ENCODE measurements around the gene ZNF512B.
"Not testable (repeated sequence)": the region's sequence is repeated elsewhere in the genome, so short reads cannot be mapped to it uniquely, and the experiment has no call there.

ZNF512B gene

DNA sequence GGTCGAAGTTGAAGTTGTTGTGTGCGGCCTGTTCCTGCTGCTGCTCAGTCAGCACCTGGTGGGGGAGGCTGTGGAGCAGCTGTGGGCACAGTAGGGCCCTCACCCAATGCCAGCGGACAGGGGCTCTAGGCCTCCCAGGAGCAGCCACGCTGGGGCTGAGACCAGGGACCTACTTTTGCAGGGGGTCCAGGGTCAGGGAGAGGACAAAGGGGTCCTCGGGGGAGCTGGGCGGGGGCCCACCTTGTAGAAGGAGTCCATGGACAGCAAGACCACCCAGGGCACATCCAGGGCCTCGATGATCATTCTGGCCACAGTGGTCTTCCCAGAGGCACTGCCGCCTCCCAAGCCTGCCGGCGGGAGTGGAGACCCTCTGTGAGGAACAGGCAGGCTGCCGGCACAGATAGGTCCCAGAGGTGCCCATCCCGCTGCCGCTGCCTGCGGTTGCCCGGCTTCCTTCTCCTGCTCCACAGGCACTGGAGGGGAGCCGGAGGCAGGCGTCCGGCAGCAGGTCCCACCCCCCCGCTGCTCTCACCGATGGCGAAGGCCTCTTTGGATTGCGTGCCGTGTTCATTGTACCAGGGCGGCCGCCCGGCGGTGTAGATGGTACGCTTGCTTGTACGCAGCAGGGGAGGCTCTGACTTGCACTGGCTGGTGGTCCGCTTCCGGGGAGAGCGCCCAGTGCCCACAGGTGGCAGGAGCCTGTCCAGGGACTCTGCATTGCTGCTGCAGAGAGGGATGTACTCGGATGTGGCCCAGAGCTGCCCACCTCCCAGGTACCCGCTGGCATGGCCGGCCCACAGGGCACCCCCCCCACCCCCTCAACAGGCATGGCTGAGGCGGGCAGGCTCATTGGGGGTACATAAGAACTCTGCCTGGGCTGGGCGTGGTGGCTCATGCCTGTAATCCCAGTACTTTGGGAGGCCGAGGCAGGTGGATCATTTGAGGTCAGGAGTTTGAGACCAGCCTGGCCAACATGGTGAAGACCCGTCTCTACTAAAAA, 23.5 kb downstream of the ZNF512B start:
- no peak for DNase-seq

DNA sequence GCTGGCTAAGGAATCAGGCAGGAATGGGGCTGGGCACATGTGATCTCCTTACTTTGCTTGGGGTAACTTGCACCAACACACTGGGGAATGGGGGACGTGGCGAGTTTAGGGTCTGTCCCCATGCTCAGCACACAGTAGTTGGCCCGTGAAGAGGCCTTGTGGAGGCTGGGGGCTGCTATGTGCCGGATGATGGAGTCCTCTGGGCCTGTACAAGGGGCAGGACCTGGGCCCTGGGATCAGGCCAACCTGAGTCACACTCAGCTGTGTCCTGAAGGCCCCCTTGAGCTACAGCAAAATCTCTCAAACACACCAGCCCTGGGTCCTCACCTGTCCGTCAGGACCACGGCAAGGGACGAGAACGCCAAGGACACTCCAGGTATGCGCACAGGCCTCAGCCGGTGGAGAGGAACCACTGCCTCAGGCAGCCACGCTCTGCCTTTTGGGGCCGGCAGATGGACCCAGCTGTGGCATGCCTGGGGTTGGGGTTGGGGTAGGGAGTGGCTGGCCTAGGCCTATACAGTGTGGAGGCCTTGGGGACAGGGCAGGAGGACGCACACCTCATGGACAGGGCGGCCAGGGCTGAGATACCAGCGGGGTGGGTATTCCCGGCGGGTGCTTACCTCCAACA, 24.6 kb downstream of the ZNF512B start:
- DNase-seq, result no peak

DNA sequence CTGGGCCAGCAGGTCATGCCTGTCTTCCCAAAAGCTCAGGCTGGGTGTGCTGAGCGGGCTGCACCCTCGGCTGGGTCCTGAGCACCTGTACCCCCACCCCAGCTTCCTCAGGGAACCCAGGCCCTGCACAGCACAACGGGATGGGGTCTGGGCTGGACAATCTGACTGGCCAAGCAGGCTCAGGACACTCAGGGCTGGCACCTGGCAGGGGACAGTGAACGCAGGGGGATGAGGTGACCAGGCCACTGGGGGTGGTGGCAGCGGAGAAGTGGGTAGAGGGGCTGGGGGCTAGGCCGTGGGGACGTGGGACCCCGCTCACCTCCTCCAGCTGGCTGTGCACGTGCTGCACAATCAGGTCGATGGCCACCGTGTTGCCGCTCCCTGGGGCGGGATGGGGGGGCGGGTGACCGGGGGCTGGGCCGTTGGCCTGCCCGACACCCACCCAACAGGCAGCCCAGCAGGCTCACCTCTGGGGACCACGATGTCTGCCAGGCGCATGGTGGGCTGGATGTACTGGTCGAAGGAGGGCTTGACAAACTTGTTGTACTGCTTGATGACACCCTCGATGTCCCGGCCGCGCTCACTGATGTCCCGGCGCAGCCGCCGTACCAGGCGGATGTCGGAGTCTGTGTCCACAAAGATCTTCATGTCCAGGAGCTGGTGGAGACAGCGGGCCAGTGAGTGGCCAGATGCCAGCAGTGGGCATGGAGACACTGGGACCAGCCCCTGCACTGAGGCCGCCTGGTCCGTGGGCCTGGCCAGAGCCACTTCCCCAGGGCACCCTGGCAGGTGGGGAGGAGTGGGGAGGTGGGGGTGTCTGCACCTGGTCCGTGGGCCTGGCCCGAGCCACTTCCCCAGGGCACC, 25.4 kb downstream of the ZNF512B start:
- DNase-seq, result no peak

DNA sequence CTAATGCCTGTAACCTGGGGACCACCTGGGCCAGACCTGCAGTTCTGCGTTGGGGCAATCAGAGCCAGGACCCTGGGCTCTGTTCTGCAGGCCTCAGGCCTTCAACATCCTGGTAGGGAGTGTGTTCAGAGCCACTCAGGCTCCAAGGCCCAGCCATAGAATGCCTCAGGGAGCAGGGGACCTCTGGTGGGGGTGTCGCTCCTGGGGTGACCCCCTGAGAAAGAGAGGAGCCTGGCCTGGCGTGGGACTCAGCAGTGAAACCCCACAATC, 26.0 kb downstream of the ZNF512B start:
- DNase-seq, result no peak

DNA sequence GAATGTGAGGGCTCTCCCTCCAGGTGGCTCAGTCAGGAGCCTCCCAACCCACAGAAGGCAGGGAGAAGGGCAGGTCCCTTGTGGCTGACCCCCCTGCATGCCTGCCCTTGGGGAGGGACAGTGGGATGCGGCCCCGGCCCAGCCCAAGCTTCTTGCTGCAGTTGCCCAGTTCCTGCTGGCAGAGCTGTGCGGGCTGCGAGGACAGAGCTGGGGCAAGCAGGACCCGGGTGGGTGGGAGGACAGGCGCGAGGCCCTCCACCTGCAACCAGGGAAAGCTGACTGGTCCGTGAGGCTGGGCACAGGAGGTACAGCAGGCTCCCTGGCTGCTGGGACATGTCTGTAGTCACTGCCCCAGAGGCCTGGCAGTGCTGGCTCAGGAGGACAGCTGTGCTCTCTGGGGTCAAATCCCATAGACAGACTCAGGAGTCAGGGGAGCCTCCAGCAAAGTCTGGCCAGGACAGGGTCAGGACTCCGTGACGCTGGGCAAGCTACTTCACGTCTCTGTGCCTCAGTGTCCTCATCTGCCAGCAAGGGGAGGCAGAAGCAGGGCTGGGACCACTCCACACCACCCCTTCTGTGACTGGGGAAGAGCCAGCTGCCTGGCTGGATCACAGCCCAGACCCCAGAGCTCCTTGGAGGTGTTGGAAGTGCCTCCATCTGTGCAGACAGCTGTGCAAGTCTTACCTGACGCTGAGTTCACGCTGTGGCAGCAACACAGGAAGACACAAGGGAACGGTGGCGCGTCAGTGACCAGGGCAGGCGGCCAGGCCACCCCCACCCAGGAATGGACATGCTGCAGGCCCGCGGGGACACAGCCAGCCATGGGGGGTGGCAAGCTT, 26.5 kb downstream of the ZNF512B start:
- DNase-seq, result peak; percentile 37

DNA sequence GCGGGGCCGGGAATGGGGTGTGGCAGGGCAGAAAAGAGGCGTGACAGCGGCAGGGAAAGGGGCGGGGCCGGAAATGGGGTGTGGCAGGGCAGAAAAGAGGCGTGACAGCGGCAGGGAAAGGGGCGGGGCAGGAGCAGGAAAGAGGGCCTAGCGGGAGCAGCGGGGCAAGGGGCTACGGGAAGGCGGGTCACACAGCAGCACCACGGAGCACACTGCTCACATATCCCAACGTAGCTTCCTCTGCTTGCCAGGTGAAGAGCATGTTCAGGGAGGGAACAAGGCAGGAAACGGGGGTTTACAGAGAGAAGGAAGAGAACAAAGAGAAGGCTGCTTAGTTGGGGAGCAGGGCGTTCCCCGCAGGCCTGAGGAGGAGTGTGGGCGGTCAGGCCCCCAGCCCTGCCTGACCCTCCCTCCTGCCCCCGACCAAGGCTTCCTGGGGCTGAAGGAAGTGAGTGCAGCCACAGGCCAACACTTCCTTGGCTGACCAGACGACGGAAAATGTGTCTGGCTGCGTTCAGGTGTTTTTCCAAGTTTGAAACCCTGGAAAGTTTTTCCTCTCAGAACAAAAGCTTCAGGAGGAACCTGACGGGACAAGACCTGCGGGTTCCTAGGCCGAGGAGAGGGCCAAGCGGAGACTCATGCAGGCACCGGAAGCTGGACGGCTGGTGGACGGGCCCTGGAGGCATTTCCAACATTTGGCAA, 27.3 kb downstream of the ZNF512B start:
- DNase-seq, result peak; percentile 52

DNA sequence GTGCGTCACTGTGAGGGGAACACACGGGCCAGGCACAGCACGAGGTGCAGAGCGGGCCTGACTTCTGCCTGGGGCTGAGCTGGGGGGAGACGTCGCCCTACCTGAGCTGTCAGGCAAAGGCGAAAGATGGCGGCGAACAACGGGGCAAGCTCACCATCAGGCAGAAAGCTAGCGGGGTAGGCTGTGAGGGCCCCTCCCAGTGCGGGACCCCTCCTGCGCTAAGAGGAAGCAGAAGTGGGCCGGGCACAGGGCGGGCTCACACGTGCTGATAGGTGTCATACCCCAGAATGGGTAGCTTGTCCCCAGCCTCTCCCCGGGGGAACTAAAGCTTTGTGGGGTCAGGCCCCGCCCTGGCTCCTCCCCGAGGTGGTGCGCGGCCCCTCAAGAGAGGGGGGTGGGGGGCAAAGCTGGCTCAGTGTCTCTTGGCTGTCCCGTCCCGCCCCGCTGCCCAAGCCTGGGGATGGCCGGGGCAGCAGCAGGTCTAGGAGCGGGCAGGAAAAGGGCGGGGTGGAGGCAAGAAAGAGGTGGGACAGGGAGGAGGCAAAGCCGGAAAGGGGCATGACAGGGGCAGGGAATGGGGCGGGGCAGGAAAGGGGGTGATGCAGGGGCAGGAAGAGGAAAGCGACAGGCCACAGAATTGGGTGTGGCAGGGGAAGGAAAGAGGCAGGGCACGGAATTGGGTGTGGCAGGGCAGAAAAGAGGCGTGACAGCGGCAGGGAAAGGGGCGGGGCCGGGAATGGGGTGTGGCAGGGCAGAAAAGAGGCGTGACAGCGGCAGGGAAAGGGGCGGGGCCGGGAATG, 28.2 kb downstream of the ZNF512B start:
- DNase-seq, result peak; percentile 37

DNA sequence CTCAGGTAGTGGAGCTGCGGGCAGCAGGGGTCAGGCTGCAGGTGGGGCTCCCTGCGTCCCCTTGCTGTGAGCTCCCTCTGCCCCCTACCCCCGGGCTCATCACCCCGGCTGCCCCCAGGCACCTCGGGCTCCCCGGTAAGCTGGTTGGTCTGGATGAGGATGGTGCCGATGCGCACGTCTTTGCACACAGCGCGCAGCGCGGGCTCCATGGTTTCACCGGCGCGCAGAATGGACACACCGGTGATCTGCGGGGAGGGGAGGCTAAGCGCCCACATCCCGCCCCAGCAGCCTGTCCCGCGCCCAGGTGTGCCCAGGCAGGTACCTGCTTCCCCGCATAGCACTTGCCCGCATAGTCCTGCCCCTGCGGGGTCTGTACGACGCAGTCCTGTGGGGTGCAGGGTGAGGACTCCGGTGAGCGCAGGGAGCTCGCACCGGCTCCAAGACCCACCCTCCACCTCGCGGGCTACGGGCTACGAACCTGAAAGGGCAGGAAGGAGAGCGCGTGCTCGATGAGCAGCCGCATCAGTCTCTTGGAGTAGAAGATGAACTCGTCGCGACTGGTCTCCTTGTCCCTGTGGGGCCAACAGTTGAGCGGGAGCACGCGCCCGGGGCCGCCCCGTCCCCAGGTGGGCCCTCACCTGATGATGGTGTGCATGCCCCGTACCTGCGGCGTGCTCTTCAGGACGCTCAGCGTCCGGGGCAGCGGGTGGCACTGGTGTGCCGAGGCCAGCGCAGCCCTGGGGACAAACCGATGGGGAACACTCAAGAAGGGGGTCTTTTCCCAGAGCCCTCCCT, 29.1 kb downstream of the ZNF512B start:
- peak; percentile 18 for DNase-seq

DNA sequence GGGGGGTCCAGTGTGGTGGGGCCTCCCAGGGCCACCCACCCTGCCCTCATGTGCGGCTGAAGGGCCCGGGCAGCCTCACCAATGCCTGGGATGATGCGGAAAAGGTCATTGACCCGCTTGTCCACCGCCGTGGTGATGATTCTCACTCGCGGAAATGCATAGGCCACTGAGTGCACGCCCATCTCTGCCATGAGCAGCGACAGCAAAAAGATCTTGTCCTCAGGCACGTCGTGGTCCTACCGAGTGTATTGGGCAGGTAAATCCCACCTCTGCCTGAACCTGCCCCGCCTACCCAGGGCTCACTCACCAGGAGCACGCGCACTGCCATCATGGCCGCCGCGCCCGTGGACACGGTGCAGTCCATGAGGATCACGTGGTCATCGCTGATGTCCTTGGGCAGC, 29.7 kb downstream of the ZNF512B start:
- DNase-seq, result peak; percentile 18

DNA sequence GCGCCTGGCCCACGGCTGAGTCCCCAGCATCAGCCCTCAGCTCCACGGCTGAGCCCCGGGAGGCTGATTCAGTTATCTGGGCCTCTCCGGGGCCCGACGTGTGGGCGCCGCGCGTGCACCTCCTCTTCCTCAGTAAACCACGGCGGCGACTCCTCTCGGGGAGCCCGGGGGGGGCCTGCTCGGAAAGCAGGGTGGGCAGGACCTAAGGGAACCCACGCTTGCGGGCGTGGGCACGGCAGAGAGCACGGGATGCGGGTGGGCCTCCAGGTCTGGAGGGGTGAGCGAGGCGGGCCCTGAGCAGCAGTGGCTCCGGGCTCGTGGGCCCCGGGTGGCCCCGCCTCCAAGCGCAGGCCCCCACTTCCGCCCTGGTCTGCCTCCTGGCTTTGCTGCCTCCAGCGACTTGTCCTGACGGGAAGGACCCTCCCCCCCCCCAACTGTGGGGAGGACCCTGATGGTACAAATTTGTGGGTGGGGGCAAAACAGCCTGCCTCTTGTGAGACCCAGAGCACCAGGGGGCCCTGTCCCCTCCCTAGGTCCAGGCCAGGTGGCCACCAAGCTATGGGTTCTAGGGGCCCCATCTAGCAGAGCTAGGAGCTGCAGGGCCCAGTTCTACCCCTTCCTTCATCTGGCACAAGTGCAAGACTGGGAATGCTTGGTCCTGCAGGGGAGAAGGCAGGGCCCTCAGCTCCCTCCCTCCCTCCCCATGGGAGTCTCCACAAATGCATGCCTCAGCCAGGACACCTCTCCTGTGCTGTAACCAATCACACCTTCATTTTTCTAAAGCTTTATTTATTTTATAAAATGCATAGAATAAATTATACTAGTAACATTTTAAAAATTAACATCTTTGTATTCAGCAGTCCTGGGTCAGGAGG, 30.4 kb downstream of the ZNF512B start:
- peak; percentile 21 for DNase-seq

DNA sequence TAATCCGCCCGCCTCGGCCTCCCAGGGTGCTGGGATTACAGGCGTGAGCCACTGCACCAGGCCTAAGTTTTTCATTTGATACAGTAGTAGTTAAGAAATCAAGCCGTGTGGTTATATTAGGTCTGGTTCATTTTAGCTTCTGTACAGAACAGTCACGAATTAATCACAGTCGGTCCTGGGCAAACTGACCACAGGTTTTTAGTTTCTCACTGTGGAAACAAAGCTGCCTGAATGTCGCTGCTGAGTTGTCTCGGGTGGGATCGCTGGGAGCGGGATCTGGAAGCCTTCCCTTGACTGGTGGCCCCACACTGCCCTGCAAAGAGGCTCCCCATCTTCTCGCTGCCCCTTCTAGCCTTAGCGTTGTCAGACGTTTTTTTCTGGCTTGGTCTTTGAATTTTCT, 32.1 kb downstream of the ZNF512B start:
- DNase-seq, result no peak

DNA sequence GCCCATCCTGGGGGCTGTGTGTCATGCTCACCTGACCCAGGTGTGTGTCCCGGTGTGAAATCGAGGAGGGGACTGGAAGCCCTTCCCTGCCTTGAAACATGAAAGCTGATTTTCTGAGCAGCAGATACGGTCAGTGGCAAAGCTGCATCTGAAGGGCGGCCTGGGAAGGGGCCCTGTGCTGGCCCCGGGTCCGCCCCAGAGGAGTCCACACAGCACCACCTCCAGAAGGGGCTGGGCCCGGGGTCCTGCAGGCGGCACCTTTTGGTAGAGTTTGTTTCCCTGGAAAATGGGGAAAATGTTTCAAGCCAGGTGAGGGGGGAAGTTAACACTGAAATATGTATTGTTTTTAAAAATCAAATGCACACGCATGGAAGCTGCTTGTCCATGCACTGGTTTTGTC, 34.3 kb downstream of the ZNF512B start:
- DNase-seq, result peak; percentile 1

DNA sequence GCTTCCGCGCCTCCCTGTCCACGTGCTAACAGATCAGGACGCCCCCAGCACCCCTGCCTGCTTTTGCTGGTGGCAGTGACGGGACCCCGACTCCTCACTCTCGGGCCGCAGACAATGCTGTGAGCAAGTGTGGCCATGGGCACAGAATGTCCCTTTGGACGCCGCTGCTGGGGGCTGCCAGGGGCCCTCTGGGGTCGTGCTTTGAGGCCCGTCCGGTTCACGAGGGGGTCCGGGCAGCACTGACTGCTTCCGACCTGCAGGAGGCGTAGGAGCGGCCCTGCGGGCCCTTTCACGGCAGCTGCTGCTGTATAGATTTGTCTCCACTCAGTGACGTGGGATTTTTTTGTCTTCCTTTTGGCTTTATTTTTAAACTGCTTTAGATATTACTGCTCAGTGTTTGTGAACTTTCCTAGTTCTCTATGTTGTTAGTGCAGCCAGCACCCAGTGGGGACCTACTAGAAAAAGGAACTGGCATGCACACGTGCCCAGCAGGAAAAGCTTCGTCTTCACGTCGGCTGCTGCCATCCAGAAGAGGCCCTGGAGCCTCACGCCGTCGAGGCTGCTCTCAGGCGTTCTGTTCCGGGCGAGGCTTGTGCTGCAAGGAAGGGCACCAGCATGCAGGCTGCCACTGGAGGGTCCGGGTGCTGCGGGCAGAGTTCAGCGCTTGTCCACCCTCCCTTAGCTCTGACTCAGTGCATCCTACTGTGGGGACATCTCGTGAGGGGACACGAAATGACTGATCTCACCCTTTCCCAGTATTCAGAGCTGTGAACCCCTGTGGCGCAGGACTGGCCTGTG, 35.3 kb downstream of the ZNF512B start:
- DNase-seq, result no peak

DNA sequence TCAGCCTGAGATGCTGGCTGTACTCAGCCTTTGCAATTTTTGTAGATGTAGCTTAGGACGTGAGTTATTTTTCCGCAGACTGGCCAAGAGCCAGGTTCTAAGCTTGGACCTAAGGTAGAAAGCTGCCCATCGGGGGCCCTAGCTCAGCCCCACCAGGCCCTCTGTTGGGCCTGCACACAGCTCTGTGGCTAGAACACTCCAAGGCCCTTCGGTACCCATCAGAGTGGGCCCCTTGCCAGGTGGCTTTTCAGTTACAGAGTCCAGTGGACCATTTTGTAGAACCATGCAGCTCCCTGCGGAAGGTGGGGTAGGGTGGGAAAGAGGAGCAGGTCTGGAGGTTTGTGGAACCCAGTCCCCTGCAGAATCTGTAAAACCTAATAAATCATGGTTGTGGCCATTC, 36.1 kb downstream of the ZNF512B start:
- DNase-seq, result no peak

DNA sequence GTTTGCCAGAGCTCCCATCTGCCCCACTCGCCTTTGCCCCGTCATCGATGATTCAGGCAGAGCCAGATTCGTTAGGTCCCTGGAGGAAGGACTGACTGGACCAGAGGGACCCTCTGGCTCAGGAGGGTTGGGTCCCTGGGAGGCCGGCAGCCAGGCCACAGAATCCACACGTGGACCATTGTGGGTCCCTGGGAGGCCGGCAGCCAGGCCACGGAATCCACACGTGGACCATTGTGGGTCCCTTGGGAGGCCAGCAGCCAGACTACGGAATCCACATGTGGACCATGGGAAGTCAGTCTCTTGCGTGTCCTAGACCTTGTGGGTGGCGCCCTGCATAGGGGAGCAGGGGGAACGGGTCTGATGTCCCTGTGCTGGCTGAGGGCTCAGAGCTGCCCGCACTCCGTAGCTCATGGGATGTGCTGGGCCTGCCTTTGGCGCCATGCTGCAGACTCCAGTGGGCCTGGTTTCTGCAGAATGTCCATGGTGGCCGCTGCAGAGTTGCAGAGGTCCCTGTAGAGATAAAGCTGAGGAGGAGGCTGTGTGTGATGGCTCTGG, 37.0 kb downstream of the ZNF512B start:
- no peak for DNase-seq

DNA sequence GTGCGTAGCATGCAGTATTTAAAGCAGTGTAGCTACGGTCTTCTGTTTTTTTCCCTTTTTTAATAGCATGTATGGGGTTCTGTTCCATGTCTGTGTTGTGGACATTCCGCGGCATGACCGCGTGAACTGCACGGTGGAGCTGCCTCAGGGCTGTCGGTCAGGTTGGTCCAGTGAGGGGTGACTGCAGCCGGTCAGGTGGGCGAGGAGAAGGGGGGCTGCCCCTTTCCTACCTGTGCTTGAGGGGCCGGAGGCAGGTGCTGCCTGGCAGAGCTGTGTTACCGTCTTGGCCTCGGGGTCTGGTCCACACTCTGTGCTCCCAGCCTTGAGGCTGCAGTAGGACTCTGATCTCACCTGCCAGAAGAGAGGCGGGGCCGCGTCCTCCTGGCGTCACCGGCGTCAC, 38.0 kb downstream of the ZNF512B start:
- DNase-seq, result no peak

DNA sequence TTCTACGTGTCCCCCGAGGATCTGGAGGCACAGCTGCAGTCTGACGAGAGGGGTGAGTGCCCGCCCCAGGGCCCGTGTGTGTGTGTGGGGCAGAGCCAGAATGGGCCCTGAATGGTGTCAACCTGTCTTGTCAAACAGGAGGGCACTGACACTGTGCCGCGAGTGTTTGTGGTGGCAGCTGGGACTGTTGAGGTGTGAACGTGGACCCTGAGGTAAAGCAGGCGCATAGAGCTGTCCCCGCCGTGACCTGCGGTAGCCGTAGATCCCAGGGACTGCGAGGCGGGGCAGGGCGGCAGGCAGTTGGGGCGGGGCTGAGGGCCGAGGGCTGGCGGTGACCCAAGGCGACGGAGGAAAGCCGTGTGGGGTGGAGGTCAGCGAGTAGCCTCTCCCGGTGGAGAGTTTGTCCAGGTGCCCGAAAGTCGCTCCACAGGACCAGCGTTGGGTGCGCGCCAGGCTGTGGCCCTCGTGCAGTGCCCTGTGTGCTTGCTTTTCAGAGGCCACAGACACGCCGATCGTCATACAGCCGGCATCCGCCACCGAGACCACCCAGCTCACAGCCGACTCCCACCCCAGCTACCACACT, 38.7 kb downstream of the ZNF512B start:
- no peak for DNase-seq

DNA sequence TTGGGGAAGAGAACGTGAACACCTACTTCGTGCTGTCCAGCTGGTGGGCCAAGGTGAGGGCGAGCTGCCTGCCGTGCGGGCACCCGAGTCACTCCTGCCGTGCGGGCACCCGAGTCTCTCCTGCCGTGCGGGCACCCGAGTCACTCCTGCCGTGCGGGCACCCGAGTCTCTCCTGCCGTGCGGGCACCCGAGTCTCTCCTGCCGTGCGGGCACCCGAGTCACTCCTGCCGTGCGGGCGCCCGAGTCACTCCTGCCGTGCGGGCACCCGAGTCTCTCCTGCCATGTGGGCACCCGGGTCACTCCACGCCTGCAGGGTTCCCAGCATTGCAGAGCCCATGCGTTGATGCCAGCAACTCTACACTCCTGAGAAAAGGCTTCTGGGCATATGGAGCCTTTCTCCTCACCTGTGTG, 40.3 kb downstream of the ZNF512B start:
- not testable (repeated sequence) for DNase-seq

All from right hindlimb (tissue), 1 donor.